NCI-H2107 treated with DMSO at 0.1 percent for 48 hours (cell line): ENCODE data around the gene CIAO3.

Experiments
- DNase-seq: peaks from one replicate; lab custom pipeline; 2025; ENCODE audit not compliant: unreplicated experiment; lab: John Stamatoyannopoulos, UW

The CIAO3 gene

GRCh38 chr16:679814-680624, 60.8 kb downstream of the CIAO3 start, which contains the start of gene STUB1:
STUB1 (plus strand) TSS chr16:680410; CDS start chr16:680526, 116 bp downstream.
- DNase-seq, result peak; percentile 43
